ENCODE results near the gene CYFIP1.

GRCh38 chr15:22968366-22968765 is 11.8 kb downstream of the CYFIP1 start:
- TF ChIP-seq CTCF (IDR thresholded peaks at IDR 0.05 in 2 of 3, conservative IDR thresholded peaks at IDR 0.05 in 1 of 3; ENCODE audit: borderline replicate concordance in 1 of 3, insufficient read depth in 1 of 3, low read depth in 2 of 3, low read length in 2 of 3) (no peak), POLR2A (IDR thresholded peaks at IDR 0.05; ENCODE audit: borderline replicate concordance, extremely low read depth, insufficient read depth, insufficient read length) (no peak), EZH2phosphoT487 (IDR thresholded peaks at IDR 0.05; ENCODE audit: borderline replicate concordance) (no peak), ELF1 (IDR thresholded peaks at IDR 0.05; ENCODE audit: borderline replicate concordance, low read depth) (no peak), CEBPB (IDR thresholded peaks at IDR 0.05; ENCODE audit: low read depth) (no peak), SIN3A (IDR thresholded peaks at IDR 0.05; ENCODE audit: low read depth) (no peak)

Measured in HCT116 (cell line).